ENCODE data around the gene ASTN2. TPM values are rescaled to one million over a fixed set of nuclear protein-coding genes. Genes with fewer than 3 reads are reported as not detected.

The ASTN2 gene
- total and polyA plus RNA-seq, 7 donors: 0.60 to 7.5 (median 2.2) TPM

GRCh38 chr9:116800074-116800473 is 614.8 kb downstream of the ASTN2 start:
- Histone ChIP-seq H3K36me3 (no peaks in the 10 kb centered on the region), H3K4me3 (no peak overlapping the region), H3K4me1 (no peaks in the 10 kb centered on the region), H3K27ac (no peak overlapping the region), H3K9me3 (no peaks in the 10 kb centered on the region), H3K27me3 (no peaks in the 10 kb centered on the region)
- DNase-seq: no peak
- 76 to 77% methylated on average over 4 of the region's 4 CpGs for WGBS, 2 donors
- TF ChIP-seq, protein P1, sequence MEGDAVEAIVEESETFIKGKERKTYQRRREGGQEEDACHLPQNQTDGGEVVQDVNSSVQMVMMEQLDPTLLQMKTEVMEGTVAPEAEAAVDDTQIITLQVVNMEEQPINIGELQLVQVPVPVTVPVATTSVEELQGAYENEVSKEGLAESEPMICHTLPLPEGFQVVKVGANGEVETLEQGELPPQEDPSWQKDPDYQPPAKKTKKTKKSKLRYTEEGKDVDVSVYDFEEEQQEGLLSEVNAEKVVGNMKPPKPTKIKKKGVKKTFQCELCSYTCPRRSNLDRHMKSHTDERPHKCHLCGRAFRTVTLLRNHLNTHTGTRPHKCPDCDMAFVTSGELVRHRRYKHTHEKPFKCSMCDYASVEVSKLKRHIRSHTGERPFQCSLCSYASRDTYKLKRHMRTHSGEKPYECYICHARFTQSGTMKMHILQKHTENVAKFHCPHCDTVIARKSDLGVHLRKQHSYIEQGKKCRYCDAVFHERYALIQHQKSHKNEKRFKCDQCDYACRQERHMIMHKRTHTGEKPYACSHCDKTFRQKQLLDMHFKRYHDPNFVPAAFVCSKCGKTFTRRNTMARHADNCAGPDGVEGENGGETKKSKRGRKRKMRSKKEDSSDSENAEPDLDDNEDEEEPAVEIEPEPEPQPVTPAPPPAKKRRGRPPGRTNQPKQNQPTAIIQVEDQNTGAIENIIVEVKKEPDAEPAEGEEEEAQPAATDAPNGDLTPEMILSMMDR (IDR thresholded peaks at IDR 0.05): no peak
- TF ChIP-seq POLR2AphosphoS5 (IDR thresholded peaks at IDR 0.05) (no peak), POLR2A (IDR thresholded peaks at IDR 0.05) (no peak), EP300 (IDR thresholded peaks at IDR 0.05) (no peak)
- intact Hi-C loops (cut with DNase I): no loop called here

DNA sequence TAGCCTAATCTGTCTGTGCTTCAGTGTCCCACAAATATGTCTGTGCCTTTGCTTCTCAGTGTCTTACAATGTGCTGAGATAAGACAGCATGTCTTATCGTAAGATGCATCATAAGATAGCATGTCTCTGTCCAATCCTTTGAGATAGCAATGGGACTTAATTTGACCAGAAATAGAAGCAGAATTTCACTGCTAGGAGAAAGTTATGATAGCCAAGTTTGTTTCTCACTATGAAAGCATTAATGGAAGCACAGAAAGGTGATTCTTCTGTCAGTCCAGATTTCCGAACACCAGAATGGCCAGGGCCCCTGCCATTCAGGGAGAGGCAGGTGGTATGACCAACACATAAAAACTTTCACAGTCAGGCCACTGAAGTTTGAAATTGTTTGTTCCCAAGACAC is 616.3 kb downstream of the ASTN2 start:
- no peaks in the 10 kb centered on the region for H3K36me3 ChIP-seq
- 65 to 82% methylated on average over 2 of the region's 2 CpGs for WGBS, 2 donors
- H3K27ac ChIP-seq: no peak overlapping the region
- DNase-seq: no peak
- H3K27me3 ChIP-seq: no peaks in the 10 kb centered on the region
- no peaks in the 10 kb centered on the region for H3K9me3 ChIP-seq
- intact Hi-C loops (cut with DNase I): no loop called here
- no peak overlapping the region for H3K4me3 ChIP-seq
- TF ChIP-seq POLR2A (IDR thresholded peaks at IDR 0.05): no peak
- no peak for TF ChIP-seq EP300 (IDR thresholded peaks at IDR 0.05)
- TF ChIP-seq, protein P1 (IDR thresholded peaks at IDR 0.05): no peak
- no peak for TF ChIP-seq POLR2AphosphoS5 (IDR thresholded peaks at IDR 0.05)
- H3K4me1 ChIP-seq: no peaks in the 10 kb centered on the region

- H3K27me3 ChIP-seq: no peaks in the 10 kb centered on the region
- no peak for TF ChIP-seq POLR2AphosphoS5 (IDR thresholded peaks at IDR 0.05)
- TF ChIP-seq, protein P1 (IDR thresholded peaks at IDR 0.05): no peak
- TF ChIP-seq EP300 (IDR thresholded peaks at IDR 0.05): no peak
- TF ChIP-seq POLR2A (IDR thresholded peaks at IDR 0.05): no peak
- no peak overlapping the region for H3K4me3 ChIP-seq
- H3K36me3 ChIP-seq: no peaks in the 10 kb centered on the region
- no peak overlapping the region for H3K27ac ChIP-seq
- intact Hi-C loops (cut with DNase I): no loop called here
- H3K4me1 ChIP-seq: no peaks in the 10 kb centered on the region
- no peaks in the 10 kb centered on the region for H3K9me3 ChIP-seq
- no peak for DNase-seq
Observed at GRCh38 chr9:116797276-116797675, 617.6 kb downstream of the ASTN2 start.

DNA sequence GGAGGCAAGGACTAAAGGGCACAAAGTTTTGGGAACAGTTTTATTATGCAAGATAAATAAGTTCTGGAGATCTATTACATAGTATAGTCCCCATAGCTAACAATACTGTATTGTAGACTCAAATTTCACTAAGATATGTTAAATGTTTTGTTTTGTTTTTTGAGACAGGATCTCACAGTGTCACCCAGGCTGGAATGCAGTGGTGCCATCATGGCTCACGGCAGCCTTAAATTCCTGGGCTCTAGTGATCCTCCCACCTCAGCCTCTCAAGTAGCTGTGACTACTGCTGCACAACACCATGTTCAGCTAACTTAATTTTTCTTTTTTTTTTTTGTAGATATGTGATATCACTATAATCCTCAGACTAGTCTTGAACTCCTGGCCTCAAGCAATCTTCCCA is 618.2 kb downstream of the ASTN2 start:
- H3K4me1 ChIP-seq: no peaks in the 10 kb centered on the region
- no peak for DNase-seq
- no peaks in the 10 kb centered on the region for H3K9me3 ChIP-seq
- H3K27me3 ChIP-seq: no peaks in the 10 kb centered on the region
- no peak overlapping the region for H3K4me3 ChIP-seq
- intact Hi-C loops (cut with DNase I): no loop called here
- no peak for TF ChIP-seq POLR2A (IDR thresholded peaks at IDR 0.05)
- TF ChIP-seq, protein P1 (IDR thresholded peaks at IDR 0.05): no peak
- TF ChIP-seq POLR2AphosphoS5 (IDR thresholded peaks at IDR 0.05): no peak
- TF ChIP-seq EP300 (IDR thresholded peaks at IDR 0.05): no peak
- no peaks in the 10 kb centered on the region for H3K36me3 ChIP-seq
- H3K27ac ChIP-seq: no peak overlapping the region
- 62 to 77% methylated on average over 1 of the region's 1 CpG for WGBS, 2 donors

GRCh38 chr9:116795821-116796220 is 619.0 kb downstream of the ASTN2 start:
- WGBS, 2 donors: 45 to 59% methylated on average over 2 of the region's 2 CpGs
- intact Hi-C loops (cut with DNase I): no loop called here
- Histone ChIP-seq H3K27ac (no peak overlapping the region), H3K9me3 (no peaks in the 10 kb centered on the region), H3K4me1 (no peaks in the 10 kb centered on the region), H3K4me3 (no peak overlapping the region), H3K27me3 (no peaks in the 10 kb centered on the region), H3K36me3 (no peaks in the 10 kb centered on the region)
- no peak for DNase-seq
- TF ChIP-seq, protein P1 (IDR thresholded peaks at IDR 0.05): no peak
- TF ChIP-seq POLR2AphosphoS5 (IDR thresholded peaks at IDR 0.05): no peak
- TF ChIP-seq POLR2A (IDR thresholded peaks at IDR 0.05): no peak
- TF ChIP-seq EP300 (IDR thresholded peaks at IDR 0.05): no peak

All from sigmoid colon (tissue), 7 donors.